C4-2B (cell line): ENCODE measurements around the gene NCAPG2.

Experiments
- CTCF ChIP-seq: fragments of 450-650 bp; conservative IDR thresholded peaks from 2 replicates; pipeline ENCODE4 v1.5.1; 2017; ENCODE audit warnings: mild to moderate bottlenecking
- ZFX ChIP-seq: fragments of 450-650 bp; IDR thresholded peaks from 2 replicates; pipeline ENCODE4 v1.6.1; 2017

DNA sequence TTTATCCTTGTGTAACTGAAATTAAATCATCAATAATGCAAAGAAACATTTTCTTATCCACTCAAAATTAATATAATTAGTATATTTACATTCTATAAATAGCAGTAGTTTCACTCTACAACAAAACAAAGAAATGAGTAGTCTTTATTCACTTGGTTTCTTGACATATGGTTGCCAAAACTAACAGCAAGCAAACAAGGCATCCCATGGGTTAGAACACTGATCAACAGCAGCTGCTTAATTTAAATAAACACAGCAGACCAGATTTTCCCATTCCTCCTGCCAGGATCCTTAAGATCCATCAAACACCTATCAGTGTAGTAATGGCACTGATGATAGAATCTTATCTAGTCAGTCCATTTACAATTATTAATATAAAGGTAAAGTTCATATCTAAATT lies 22.1 kb downstream of the NCAPG2 start:
- no peak for TF ChIP-seq CTCF
- no peak for TF ChIP-seq ZFX
